Endothelial cell of umbilical vein (primary cell): ENCODE measurements around the gene ING2. TPM values are rescaled to one million over a fixed set of nuclear protein-coding genes. Genes with fewer than 3 reads are reported as not detected.

ENCODE experiments used
- BruUV-seq: library from RNA; stranded (reverse); fragments of 400-500 nt; replicated peaks from 2 replicates; lab custom pipeline; 2021; lab: Mats Ljungman, UMichigan
- CTCF ChIA-PET: fragments of 300-600, 350-600 bp; sonication (Branson Sonifier 250); formaldehyde crosslinking; loops from one replicate; lab custom pipeline; 2021; ENCODE audit warnings: antibody characterized with exemption, inconsistent platforms; lab: Charles Lee
- POLR2A ChIA-PET: fragments of 300-600, 350-600 bp; sonication (Branson Sonifier 250); formaldehyde crosslinking; loops from one replicate; lab custom pipeline; 2021; ENCODE audit warnings: antibody characterized with exemption, inconsistent platforms; lab: Charles Lee
- DNase-seq: peaks from one replicate; pipeline ENCODE4 v3.0.0-alpha.2; 2011; ENCODE audit warnings: low read depth, low spot score
- FAIRE-seq: peaks from 2 replicates; lab custom pipeline; 2011; peaks lifted over from hg19 to GRCh38; lab: Jason Lieb, UNC
- H2AFZ ChIP-seq: 2 replicates; pipeline ENCODE4 v1.6.0; 2012; ENCODE audit warnings: low read depth, low read length, control low read depth, inconsistent platforms
- H3K27ac ChIP-seq: 2 replicates; pipeline ENCODE4 v1.5.1; 2011; ENCODE audit warnings: low read depth, mild to moderate bottlenecking, control low read depth, low read length, moderate library complexity; ENCODE audit not compliant: insufficient read depth
- H3K27me3 ChIP-seq, 2 experiments: 2 replicates each; pipeline versions ENCODE4 v1.6.0 to v1.6.1; 2011; ENCODE audit warnings: low read length in 2 of 2, mixed read lengths in 1 of 2; ENCODE audit not compliant: control insufficient read depth in 2 of 2, insufficient read depth in 2 of 2
- H3K36me3 ChIP-seq, 2 experiments: 2 replicates in 1 of 2; 3 replicates in 1 of 2; pipeline ENCODE4 v1.5.1; 2011; ENCODE audit warnings: low read length in 2 of 2, mild to moderate bottlenecking in 1 of 2, moderate library complexity in 1 of 2; ENCODE audit not compliant: control insufficient read depth in 2 of 2, insufficient read depth in 2 of 2; ENCODE audit errors: extremely low read depth in 1 of 2
- H3K4me1 ChIP-seq: 3 replicates; pipeline ENCODE4 v1.5.1; 2011; ENCODE audit warnings: mild to moderate bottlenecking, low read length; ENCODE audit not compliant: control insufficient read depth, insufficient read depth; ENCODE audit errors: extremely low read depth
- H3K4me2 ChIP-seq: 2 replicates; pipeline ENCODE4 v1.6.1; 2011; ENCODE audit warnings: low read length, control low read depth, mixed read lengths; ENCODE audit not compliant: insufficient read depth
- H3K4me3 ChIP-seq, 3 experiments: fragments of 200-600 bp in 1 of 3; sonication (generic), shearing (Covaris generic) in 1 of 3; replicated peaks in 1 of 3; 2 replicates each; pipeline ENCODE4 v1.5.1; 2011 to 2016; ENCODE audit warnings: control low read depth in 3 of 3, low read length in 3 of 3, mild to moderate bottlenecking in 2 of 3, inconsistent platforms in 1 of 3, low read depth in 1 of 3, moderate library complexity in 1 of 3; ENCODE audit not compliant: insufficient read depth in 1 of 3
- H3K79me2 ChIP-seq: 2 replicates; pipeline ENCODE4 v1.6.0; 2012; ENCODE audit warnings: low read length, inconsistent platforms; ENCODE audit not compliant: control insufficient read depth, insufficient read depth
- H3K9ac ChIP-seq: replicated peaks from 2 replicates; pipeline ENCODE3; 2011; ENCODE audit warnings: low read length, control low read depth; ENCODE audit not compliant: insufficient read depth; ENCODE audit errors: extremely low read depth
- H3K9me1 ChIP-seq: replicated peaks from 3 replicates; pipeline ENCODE4 v1.6.0; 2011; ENCODE audit warnings: mild to moderate bottlenecking, low read length; ENCODE audit not compliant: control insufficient read depth, insufficient read depth; ENCODE audit errors: extremely low read depth
- H3K9me3 ChIP-seq: replicated peaks from 2 replicates; pipeline ENCODE4 v1.5.1; 2012; ENCODE audit warnings: low read length, inconsistent platforms; ENCODE audit not compliant: control insufficient read depth, insufficient read depth
- H4K20me1 ChIP-seq: replicated peaks from 2 replicates; pipeline ENCODE3; 2011; ENCODE audit warnings: mild to moderate bottlenecking, low read length; ENCODE audit not compliant: control insufficient read depth, insufficient read depth; ENCODE audit errors: extremely low read depth
- CTCF ChIP-seq, 2 donors: IDR thresholded peaks; 1 replicate in 1 of 2; 2 replicates in 1 of 2; pipeline ENCODE4 v1.5.1; 2011; ENCODE audit warnings: low read length in 2 of 2, mild to moderate bottlenecking in 2 of 2, moderate library complexity in 2 of 2, control low read depth in 1 of 2, inconsistent platforms in 1 of 2, low read depth in 1 of 2; ENCODE audit not compliant: insufficient read depth in 1 of 2; ENCODE audit errors: extremely low read depth in 1 of 2
- EZH2 ChIP-seq: IDR thresholded peaks from 2 replicates; pipeline ENCODE4 v1.6.1; 2012; ENCODE audit warnings: borderline replicate concordance, low read depth, mild to moderate bottlenecking, moderate library complexity, low read length, inconsistent platforms; ENCODE audit not compliant: severe bottlenecking
- FOS ChIP-seq: IDR thresholded peaks from 2 replicates; pipeline ENCODE4 v1.6.1; 2011; ENCODE audit warnings: mild to moderate bottlenecking, low read length, moderate library complexity, borderline replicate concordance; ENCODE audit not compliant: insufficient read depth
- GATA2 ChIP-seq: IDR thresholded peaks from 2 replicates; pipeline ENCODE4 v1.7.0; 2011; ENCODE audit warnings: low read depth, mild to moderate bottlenecking, moderate library complexity, mixed read lengths, low read length; ENCODE audit not compliant: insufficient read length, insufficient read depth
- JUN ChIP-seq: IDR thresholded peaks from 2 replicates; pipeline ENCODE4 v1.6.1; 2011; ENCODE audit warnings: borderline replicate concordance, low read depth; ENCODE audit not compliant: insufficient read length, insufficient read depth
- MYC ChIP-seq: IDR thresholded peaks from one replicate; pipeline ENCODE4 v1.6.1; 2011; ENCODE audit warnings: mild to moderate bottlenecking, low read depth, low read length
- POLR2A ChIP-seq: IDR thresholded peaks from 2 replicates; pipeline ENCODE4 v1.6.1; 2012; ENCODE audit warnings: low read depth, mild to moderate bottlenecking, control low read depth, low read length
- POLR2AphosphoS5 ChIP-seq: IDR thresholded peaks from 2 replicates; pipeline ENCODE4 v1.6.1; 2012; ENCODE audit warnings: low read depth, mild to moderate bottlenecking, control low read depth, low read length, moderate library complexity; ENCODE audit not compliant: insufficient read depth
- dilution Hi-C: fragments of 300-500 bp; cut with MboI; formaldehyde crosslinking; loops from one replicate; pipeline ENCODE4 v1.15.0; 2019; ENCODE audit warnings: low sequenced_read_pairs; ENCODE audit not compliant: extremely low pct_ligation_motif_present
- intact Hi-C: fragments of 100-400 bp; cut with micrococcal nuclease; formaldehyde crosslinking; loops from one replicate; pipeline ENCODE4 v1.10.0; 2022
- polyA plus RNA-seq, 4 experiments: library from polyadenylated mRNA; depleted of rRNA in 3 of 4; stranded (reverse) in 3 of 4; unstranded in 1 of 4; fragments of >200 nt; gene quantifications; 2 replicates each; pipeline versions ENCODE4 v1.2.1 to v1.2.3, GENCODE V29; 2011 to 2012; ENCODE audit warnings: missing spikeins in 1 of 4
- total RNA-seq: library from RNA; stranded (reverse); gene quantifications from 2 replicates; pipeline ENCODE4 v1.2.3, GENCODE V29; 2021
- TF ChIP-seq, protein P1 (sequence below): IDR thresholded peaks from 2 replicates; pipeline ENCODE4 v1.6.1; 2011; ENCODE audit not compliant: insufficient read depth, insufficient read length

Gene ING2
- total and polyA plus RNA-seq, 2 donors (not counting 3 experiments of a cell fraction or from before 2014, with no cell fraction given) = 2.7 to 8.4 TPM

DNA sequence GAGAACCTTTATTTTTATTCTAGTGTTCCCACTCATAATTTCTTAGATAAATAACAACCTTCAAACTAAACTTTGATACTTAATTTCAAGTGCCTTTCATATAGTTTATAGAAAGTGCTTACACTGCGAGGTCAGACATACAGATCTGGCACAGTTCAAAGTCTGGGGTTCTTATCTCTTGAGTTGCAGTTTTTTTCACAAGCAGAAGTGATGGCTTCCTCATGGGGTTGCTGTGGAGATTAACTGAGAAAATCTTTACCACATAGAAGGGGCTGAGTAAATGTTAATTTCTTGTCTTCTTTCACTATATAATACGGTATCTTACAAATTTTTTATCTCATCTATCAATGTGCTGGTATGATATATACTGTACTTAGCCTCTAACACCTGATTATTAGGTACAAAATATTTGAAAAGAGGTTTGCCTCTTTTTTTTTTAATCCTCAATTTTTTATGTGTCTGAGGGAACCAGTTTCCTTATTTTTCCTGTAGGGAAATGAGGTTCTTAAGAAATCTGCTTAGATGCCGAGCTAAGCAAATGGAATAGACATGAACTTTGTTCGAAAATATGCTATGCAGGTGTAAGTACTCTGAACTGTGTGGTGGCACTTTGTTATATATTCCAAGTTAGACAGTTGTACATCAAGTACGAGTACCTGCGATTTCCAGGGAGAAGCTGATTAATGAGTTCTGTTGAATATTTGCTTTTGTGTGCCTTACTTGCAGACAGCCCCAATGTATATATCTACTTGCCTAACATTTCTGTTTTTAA lies 3.3 kb downstream of the ING2 start:
- ChIA-PET POLR2A (no interaction called here), CTCF (interaction anchor here (1.0 to 1.1 kb wide), 3 partner anchors 30 to 38 kb away, joined by 3 read pairs; no protein-coding TSS in a partner anchor)
- FAIRE-seq (no peak), DNase-seq (no peak)
- Histone ChIP-seq H3K9me3 (no peaks in the 10 kb centered on the region), H4K20me1 (no peaks in the 10 kb centered on the region), H3K4me1 (peaks cover 5% of the 10 kb centered on the region), H3K9ac (no peak overlapping the region), H3K4me3 (no peak overlapping the region), H3K27me3 (no peaks in the 10 kb centered on the region), H3K79me2 (peaks cover 22% of the 10 kb centered on the region), H2AFZ (no peak overlapping the region), H3K27ac (no peak overlapping the region), H3K36me3 (peaks cover 0 to 5% of the 10 kb centered on the region in 2 experiments), H3K9me1 (no peaks in the 10 kb centered on the region), H3K4me2 (no peak overlapping the region)
- no TSS peak for BruUV-seq
- TF ChIP-seq GATA2 (no peak), POLR2AphosphoS5 (no peak), CTCF (IDR thresholded peaks at IDR 0.05; ENCODE audit: extremely low read depth in 1 of 2, insufficient read depth in 1 of 2, low read depth in 1 of 2, low read length in 2 of 2) (no peak), MYC (no peak), EZH2 (no peak), FOS (no peak), JUN (no peak), POLR2A (no peak)
- TF ChIP-seq, protein P1, sequence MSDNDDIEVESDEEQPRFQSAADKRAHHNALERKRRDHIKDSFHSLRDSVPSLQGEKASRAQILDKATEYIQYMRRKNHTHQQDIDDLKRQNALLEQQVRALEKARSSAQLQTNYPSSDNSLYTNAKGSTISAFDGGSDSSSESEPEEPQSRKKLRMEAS = no peak
- dilution Hi-C loops = no loop called here
- intact Hi-C loops = loop anchor here (10.0 kb wide), 4 partner anchors 413 to 1697 kb away; partner anchors contain the start of genes CFAP97, SNX25 and WWC2
